HG02970 (cell line): ENCODE data around the gene MED6.
A peak's percentile ranks its signal among the peaks of the same experiment; 100 is the strongest.

Experiments used
- ATAC-seq: cut with Tn5 transposase; IDR thresholded peaks from one replicate; pipeline ENCODE4 v1.9.1; 2021; ENCODE audit warnings: mild to moderate bottlenecking, moderate library complexity, moderate number of reproducible peaks; ENCODE audit not compliant: unreplicated experiment, low FRiP score

Gene MED6

DNA sequence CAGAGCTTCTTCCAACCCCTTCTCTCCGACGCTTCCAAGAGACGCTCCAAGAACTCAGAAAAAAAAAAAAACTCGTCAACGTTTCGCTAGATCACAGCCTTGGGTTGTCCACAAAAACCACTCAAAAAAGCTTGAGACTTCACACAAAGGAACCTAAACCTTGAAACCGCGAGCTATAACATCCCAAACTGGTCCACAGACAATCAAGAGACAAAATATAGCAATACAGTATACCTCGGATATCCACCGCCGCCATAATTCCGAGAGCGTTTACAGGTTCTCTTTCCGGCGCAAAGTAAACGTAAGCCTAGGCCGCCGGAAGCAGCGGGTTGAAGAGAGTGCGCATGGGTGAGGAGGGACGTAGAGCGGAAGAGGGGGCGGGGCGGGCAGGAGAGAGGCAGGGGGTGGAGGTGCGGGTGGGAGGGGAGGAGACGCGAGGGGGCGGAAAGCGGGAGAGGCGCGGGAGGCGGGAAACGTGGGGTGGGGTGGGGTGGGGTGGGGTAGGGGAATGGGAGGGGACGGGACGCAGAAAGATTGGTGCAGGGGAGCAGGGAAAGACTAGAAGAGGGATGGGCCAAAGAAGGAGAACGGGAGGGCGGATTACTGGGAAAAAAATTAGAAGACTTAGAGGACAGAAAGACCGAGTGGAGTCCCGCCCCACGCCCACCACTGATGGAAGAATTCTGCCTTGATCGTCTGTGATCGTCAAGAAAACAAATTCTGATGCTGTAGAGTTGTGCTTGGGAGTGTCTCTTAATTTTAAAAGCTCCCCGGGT is at the start of gene MED6:
Gene MED6 (minus strand): TSS at position 274 of the 776 bp plus-strand sequence. CDS start 18 bp downstream, at position 256.
- ATAC-seq, result peak; percentile 89

GRCh38 chr14:70649803-70650202 is 49.3 kb upstream of the MED6 start:
- no peak for ATAC-seq

GRCh38 chr14:70648346-70648745 is 47.9 kb upstream of the MED6 start:
- ATAC-seq, result no peak

- no peak for ATAC-seq
Measured at GRCh38 chr14:70646705-70647104, 46.2 kb upstream of the MED6 start.

- ATAC-seq, result no peak
Measured at GRCh38 chr14:70645892-70646291, 45.4 kb upstream of the MED6 start.

DNA sequence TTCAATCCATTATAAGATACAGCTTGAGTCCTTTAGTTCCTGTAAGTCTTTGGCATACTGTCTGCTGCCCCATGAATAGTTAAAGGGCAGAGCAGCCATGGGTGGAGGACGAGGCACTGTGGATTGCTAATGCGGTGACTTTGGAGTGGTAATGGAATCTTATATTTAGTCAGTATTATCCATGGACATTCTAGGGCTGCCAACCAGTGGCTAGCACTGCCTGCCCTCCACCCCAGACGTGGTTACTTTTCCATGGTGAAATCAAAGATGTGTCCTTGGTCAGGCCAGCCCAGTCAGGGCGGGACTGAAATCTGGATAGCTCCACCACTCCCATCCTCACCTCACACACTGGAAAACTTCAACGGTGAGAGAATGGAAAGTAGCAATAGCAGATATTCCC is 43.5 kb upstream of the MED6 start:
- ATAC-seq, result no peak

- ATAC-seq, result no peak
Measured at GRCh38 chr14:70642303-70643235, 42.1 kb upstream of the MED6 start.

DNA sequence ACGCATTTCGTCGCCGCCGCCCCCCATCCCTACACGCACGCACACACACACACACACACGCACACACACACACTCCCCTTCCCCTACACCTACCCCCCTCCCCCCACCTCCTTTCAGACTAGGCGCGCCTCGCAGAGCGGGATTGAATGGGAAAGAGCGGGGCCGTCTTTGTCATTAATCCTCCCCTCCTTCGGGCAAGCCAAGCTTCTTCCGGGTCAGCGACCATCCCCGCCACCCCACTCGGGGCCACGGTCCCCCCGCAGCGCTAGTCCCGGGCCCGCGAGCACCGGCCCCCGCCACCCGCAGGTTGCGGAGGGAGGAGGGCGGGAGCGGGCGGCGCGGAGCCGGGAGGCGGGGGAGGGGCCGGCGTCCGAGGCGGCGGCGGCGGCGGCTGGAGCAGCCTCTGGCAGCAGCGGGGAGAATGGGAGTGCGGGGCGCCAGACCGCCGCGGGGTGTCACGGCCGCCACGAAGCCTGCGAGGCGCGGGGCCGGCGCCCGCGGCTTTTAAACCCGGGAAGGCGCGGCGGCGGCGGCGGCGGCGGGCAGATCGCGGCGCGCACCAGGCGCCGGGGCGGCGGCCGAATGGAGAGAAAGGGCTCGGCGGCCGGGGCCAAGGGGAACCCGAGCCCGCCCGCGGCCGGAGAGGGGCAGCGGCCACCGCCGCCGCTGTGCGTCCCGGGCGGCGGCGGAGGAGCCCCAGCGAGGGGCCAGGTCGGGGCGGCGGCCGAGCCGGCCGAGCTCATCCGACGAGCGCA is 41.3 kb upstream of the MED6 start, which contains the start of gene TTC9:
Gene TTC9 (plus strand): TSS at position 369 of the 755 bp plus-strand sequence. CDS start 214 bp downstream, at position 583.
- ATAC-seq, result no peak

DNA sequence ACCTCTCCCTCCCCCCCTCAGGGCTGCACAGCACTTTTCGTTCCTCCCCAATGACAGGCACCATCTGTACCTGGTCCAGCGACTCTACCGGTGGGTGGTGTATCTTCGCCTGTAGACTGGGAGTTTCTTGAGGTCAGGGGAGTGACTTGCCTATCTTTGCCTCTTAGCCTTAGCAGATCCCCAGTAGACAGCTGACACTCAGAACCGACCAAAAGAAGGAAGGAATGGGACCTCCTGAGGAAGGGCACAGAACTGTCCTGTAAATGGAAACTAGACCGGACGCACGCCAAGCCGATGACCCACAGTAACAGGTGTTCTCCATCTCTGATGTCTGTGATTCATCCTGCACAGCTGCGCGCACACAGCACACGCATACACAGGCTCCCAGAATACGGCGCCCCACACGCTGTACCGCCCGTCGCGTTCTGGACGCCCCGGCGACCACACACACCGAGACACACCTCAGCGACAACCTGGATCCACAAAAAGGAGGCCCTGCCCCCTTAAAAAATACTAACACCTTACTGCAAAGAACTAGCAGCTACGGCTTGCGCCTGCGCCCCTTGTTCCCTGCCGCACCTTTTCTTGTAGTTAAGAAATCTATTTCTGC is 40.6 kb upstream of the MED6 start:
- no peak for ATAC-seq

GRCh38 chr14:70638416-70638815 is 38.0 kb upstream of the MED6 start:
- no peak for ATAC-seq

- no peak for ATAC-seq
Measured at GRCh38 chr14:70635971-70636595, 35.6 kb upstream of the MED6 start.

DNA sequence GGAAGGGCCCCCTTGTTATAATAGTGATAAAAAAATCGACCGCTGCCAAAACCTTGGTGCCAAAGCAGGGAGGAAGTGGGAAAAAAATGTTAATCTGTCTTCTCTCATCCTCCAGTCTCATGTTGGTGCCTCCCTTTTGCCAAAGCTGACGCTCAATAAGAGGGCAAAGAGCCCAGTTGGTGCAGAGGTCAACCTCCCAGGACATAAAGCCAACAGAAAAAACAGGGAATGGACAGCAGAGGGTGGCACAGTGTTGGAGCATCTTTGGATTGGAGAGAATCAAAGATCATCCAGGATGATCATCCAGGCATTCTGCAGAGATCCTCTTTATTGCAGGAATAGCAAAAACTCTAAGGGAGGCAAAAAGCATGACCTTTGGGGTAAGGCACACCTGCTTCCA is 31.5 kb upstream of the MED6 start:
- no peak for ATAC-seq

- ATAC-seq, result no peak
Measured at GRCh38 chr14:70624972-70625371, 24.5 kb upstream of the MED6 start.

GRCh38 chr14:70622111-70622712 is 21.8 kb upstream of the MED6 start:
- no peak for ATAC-seq

DNA sequence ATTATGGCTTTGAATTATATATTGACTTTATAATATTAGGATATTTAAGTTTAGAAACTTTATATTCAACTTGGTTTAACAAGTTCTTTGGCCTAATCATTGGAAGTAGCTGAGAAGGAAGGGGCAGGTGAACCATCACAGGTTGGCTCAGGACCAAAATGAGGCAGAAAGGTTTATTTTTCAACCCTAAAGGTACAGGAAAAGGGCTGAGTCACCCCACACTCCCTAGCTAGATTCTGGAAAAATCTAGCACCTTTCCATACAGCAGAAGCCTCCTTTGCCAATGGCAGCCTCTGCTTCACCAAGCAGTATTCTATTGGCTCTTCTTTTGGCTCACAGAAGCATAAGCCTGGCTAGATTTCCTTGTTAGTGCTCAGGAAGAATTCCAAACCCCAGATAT is 19.3 kb upstream of the MED6 start:
- no peak for ATAC-seq

DNA sequence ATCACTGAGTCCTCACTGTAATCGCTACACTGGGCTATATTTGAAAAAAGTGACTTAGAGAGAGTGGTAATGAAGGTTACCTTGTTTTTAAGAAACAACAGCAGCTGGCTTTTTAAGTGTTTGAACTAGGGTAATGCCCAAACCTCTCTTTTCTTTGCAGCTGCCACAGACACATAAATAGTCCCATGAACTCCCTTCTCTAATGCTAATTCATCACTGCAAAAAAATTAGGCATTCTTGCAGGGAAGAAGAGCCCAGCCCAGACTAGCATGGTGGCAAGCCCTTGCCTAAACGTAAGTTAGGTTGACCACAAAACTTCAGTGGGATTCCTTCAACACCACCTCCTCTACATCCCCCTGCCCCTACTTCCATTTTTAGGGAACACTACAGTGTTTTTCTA is 17.9 kb upstream of the MED6 start:
- no peak for ATAC-seq

- ATAC-seq, result no peak
Measured at GRCh38 chr14:70616646-70617045, 16.2 kb upstream of the MED6 start.

GRCh38 chr14:70611216-70611615 is 10.8 kb upstream of the MED6 start:
- no peak for ATAC-seq

- no peak for ATAC-seq
Measured at GRCh38 chr14:70602254-70602653, 1.8 kb upstream of the MED6 start.
